ENCODE data around the gene S100A7A.

S100A7A gene

GRCh38 chr1:153415850-153416570 lies at the start of gene S100A7A:
Gene S100A7A, plus strand, starts transcription at chr1:153416520. Its CDS starts 1,563 bp downstream, at chr1:153418083.
- no peak for DNase-seq (ENCODE audit: low read depth)

DNA sequence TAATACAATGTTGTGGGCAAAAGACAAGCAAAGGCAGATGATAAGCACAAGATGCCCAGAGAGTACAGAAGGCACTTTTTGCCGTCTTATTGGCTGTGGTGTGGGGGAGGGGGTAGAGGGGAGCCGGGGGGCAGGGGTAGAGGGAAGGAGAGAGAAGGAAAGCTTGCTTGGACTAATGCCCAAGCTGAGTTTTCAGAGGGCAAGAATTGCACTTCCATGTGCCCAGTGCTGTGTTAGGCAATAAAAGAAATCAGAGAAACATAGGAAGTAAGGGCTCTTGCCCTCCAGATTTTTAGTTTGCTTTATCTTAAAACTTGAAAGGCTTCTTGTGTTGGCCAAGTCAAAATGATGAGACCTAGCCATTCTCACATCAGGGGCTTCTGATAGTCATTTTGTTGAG lies 49.2 kb upstream of the S100A7A start:
- no peak for DNase-seq (ENCODE audit: low read depth)

DNA sequence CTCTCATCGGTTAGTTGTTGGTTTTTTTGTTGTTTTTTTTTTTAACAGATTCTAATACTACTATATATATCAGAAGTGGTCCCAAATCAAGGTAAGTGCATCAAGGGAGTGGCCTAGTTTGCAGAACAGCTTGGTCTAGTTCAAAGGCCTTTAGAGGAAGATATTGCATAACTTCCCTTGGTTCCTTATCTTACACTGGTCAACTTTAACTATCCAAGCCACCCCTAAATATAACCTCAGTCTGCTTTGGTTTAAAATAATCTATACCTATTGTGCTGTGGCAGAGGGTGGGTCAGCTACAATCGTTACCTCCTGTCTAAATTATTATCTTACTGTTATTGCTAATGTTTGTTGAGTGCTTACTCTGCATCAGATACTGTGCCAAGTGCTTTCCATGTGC lies 47.8 kb upstream of the S100A7A start:
- no peak for DNase-seq (ENCODE audit: low read depth)

GRCh38 chr1:153370146-153370545 lies 46.2 kb upstream of the S100A7A start:
- no peak for DNase-seq (ENCODE audit: low read depth)

- DNase-seq (ENCODE audit: low read depth) = no peak
Measured at GRCh38 chr1:153371231-153371630, 45.1 kb upstream of the S100A7A start.

DNA sequence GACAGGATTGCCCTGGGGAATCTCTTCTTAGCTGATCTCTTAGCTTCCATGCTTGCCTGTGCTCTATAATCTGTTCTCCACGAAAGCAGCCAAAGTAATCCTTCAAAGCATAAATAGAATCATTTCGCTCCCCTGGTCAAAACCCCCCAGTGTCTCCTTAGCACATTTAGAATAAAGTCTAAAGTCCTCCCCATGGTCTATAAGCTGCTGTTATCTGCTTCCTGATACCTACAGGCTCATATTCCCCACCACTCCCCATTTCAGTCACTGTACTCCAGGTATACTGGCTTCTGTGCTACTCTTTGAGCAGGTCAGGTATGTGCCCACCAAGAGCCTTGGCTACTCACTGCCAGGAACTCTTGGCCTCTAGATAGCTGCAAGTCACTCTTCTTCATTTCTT lies 43.7 kb upstream of the S100A7A start:
- DNase-seq (ENCODE audit: low read depth) = no peak

DNA sequence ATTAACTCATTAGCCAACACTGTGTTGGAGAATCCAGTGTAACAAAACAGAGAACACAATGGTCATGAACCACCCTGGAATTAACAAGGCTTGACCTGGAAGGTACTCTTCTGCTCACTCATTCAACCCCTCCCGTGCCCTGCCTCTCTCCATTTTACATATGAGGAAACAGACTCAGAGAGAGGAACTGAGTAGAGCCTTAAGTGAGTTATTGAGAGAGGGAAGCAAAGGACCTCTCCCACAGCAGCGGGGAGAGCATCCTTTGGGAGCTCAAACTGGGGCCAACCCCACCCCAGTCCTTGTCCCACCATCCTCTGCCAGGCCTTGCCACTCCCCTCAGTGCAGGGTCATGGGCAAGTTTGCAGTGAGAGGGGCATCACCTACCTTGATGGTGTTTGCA lies 42.2 kb upstream of the S100A7A start:
- DNase-seq (ENCODE audit: low read depth) = no peak

DNA sequence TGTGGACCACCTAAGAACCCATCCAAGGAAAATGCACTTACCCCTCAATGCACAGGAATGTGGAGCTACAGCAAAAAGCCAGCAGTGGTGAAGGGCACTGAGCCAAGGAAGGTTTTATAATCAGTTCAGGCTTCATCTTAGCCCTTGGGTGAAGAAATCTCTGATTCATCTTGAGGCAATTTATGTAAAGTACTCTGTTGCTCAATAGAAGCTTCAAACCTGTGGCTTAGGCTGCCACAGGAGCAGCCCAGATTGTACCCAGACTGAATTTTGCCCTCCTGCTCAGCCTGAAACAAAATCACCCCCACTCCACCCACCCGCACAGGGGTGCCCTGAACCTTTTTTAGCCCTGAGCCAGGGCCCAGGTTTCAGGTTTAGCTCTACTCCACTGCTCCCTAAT lies 40.8 kb upstream of the S100A7A start, which contains the start of gene S100A12:
Gene S100A12, minus strand, starts transcription at position 111 of the 400 bp plus-strand sequence. CDS start 1,029 bp downstream, outside the sequence.
- peak; percentile 97 for DNase-seq (ENCODE audit: low read depth)

DNA sequence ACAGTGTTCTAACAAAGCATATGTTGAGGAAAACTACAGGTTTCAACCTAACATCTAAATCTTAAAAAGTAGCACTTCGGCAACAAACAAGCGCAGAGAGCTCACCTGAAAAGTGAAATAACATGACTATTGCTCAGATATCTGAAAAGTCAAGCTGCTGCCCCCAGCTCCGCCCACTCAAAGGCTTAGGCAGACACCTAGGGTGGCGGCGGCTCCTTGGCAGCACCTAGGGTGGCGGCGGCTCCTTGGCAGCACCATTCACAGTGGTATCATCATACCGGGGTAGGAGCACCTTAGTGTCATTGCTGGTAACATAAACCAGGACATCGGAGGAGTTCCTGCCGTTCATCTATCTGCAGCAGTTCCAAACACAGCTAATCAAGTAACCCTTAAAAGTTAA lies 36.7 kb upstream of the S100A7A start:
- DNase-seq (ENCODE audit: low read depth) = no peak

DNA sequence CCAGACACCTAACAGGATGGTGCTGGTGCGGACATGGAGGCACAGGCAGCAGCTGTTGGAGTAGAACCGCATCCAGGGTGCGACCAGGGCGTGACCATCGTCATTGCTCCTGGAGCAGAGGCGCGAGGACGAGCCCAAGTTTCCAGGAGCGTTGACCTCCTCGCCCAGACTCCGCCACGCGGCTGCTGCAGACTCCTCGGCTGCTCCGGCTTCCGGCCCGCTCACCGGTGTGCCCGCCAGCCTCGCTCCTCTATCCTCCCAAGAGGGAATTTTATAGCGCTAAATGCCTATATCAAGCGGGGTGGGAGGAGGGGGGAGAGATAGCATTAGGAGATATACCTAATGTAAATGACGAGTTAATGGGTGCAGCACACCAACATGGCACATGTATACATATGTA lies 35.6 kb upstream of the S100A7A start:
- no peak for DNase-seq (ENCODE audit: low read depth)

DNA sequence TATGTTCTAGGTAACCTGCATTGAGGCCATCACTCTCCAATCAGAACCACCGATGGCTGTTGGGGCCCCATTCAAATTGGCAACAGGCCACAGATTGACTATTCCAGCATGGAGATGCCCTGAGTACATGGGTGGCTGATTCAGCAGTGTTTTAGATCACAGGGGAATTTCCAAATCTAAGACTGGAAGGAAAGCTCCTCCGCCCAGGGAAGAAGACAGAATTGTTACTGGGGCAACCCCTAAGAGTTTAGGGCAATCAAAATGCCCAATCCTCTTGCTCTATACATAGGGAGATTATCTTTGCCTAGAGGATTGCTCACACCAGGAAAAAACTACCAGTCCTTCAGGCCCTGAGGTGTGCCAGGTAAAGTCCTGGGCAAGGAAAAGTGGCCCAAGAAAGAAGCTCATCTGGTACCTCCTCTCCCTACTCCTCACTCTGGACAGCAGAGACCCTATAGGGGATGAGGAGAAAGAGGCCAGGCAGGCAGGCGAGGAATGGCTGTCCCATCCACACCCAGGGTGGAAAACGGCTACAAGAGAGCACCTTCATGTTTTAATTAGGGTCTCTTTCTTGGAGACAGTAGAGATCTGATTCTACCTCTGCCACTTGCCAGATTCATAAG lies 31.3 kb upstream of the S100A7A start:
- no peak for DNase-seq (ENCODE audit: low read depth)

DNA sequence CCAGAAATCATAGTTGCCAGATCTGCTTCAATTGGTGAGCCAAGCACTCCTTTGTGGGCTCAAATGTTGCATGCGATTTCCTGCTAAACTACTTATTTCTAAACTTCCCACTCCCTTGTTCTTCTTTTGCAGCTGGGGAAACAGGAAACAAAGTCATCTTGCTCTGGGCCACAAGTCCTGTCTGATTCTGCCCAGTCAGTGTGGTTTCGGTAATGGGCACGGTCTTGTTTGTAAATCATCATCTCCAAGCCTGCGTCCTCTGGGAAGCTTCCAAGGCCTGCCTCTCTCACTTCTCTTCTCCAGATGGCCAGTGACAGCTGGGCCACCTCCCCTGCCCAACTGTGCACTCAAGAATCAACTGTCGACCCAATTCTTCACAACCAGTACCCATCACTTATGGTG lies 29.8 kb upstream of the S100A7A start:
- no peak for DNase-seq (ENCODE audit: low read depth)

DNA sequence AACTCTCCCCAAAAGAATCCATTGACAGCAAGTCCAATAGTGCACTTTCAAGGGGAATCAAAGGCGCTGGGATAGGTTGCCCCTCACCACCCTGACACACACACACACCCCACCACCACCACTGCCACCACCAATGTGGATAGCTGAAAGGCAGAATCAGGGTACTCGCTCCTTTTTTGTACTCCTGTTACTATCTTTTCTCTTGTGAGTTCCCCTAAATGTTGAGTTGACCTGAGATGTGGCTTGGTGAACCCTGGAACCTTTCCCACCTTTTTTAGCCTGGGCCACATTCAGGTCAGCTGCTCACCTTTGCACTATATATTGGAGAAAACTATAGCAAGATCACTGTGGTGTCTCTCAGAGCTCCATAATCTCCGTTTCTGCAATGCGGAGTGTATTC lies 29.3 kb upstream of the S100A7A start:
- DNase-seq (ENCODE audit: low read depth) = no peak

DNA sequence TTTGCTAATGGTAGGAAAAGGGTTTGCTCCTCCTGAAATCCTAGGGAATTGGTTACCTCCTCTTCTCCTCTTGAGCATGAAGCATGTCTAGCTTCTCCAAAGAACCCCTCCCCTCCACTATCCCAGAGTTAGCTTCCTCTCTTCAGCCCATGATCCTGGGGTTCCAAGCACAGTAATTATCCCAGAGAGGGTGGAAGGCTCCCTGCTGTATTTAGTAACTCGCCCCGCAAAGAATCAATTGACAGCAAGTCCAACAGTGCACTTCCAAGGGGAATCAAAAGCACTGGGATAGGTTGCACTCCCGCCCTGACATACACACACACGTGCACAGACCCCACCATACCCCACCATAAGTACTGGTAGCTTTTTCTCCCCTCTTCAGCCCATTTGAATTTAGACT lies 28.5 kb upstream of the S100A7A start:
- no peak for DNase-seq (ENCODE audit: low read depth)

- no peak for DNase-seq (ENCODE audit: low read depth)
Measured at GRCh38 chr1:153389401-153389800, 26.9 kb upstream of the S100A7A start.

DNA sequence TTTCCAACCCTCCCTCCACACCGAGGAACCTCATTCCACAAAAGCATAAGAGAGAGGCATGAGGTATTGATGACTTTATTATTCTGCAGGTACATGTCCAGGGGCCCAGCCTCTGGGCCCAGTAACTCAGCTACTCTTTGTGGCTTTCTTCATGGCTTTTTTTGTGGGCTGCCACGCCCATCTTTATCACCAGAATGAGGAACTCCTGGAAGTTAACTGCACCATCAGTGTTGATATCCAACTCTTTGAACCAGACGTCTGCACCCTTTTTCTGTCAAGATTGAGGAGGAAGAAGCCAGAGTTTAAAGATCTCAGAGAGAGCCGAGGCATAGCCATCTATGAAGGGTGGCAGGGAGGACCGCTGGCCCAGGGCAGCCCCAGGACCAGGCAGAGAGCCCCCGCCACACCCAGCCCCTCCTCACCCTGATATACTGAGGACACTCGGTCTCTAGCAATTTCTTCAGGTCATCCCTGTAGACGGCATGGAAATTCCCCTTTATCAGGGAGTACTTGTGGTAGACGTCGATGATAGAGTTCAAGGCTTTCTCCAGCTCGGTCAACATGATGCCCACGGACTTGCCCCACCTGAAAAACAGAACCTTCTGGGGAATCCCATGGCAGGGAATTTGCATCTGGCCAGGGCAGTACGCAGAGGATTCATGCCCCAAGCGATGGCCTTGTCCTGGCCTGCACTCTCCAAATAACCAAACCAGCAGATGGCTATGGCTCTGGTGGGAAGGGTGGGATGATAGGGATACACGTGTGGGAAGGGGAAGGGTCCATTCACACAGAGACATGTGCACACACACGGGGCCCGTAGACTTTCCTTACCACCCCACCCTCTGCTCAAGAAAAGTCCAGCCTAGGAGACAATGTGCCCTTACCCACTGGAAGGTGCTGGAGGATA lies 26.1 kb upstream of the S100A7A start:
- no peak for DNase-seq (ENCODE audit: low read depth)

DNA sequence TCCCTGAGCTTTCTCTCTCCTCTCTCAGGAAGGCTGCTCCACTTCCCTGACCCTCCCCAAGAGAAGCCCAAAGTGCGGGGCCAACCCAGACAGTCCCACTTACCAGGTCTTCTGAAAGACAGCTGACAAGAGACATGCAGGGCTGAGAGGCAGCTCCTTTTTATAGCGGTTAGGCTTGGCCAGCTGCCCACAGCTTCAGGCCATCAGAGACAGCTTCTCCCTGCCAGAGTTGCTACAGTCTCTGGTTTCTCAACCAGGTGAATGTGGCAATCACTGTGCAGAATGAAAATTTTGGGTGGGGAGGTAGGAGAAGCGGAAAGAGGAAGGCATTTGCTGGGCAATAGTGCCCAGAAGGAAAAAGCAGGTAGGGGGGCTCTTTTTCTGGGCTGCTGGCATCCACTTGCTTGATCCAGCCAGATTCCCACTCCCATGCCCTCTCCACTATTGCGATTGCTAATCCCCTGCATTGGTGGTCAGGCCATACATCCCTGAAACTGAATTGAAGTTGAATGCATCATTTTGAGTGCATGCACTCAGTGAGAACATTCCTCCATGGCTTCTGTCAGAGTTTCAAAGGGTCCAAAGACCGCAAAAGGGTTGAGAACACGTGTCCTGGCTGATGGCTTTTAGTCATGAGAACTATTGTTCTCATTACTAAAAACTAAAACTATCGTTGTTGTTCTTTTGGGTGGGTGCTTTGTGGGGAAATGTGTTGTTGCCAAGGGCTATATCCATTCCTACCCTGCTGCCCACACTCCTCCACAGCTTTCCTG lies 25.2 kb upstream of the S100A7A start, which contains the start of gene S100A8:
Gene S100A8, minus strand, starts transcription at position 136 of the 773 bp plus-strand sequence. CDS start 538 bp downstream, outside the sequence.
- DNase-seq (ENCODE audit: low read depth) = peak; percentile 26

DNA sequence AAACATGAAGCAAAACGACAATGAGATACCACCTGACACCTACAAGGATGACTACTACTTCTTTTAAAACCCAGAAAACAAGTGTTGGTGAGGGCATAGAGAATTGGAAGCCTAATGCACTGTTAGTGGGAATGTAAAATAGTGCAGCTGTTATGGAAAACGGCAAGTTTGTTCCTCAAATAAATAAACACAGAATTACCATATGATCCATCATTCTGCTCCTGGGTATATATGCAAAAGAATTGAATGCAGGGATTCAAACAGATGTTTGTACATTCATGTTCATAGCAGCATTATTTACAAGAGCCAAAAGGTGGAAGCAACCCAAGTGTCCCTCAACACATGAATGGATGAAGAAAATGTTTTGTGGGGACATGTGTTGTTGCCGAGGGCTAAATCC lies 24.1 kb upstream of the S100A7A start:
- DNase-seq (ENCODE audit: low read depth) = no peak

- DNase-seq (ENCODE audit: low read depth) = no peak
Measured at GRCh38 chr1:153392822-153393221, 23.5 kb upstream of the S100A7A start.

DNA sequence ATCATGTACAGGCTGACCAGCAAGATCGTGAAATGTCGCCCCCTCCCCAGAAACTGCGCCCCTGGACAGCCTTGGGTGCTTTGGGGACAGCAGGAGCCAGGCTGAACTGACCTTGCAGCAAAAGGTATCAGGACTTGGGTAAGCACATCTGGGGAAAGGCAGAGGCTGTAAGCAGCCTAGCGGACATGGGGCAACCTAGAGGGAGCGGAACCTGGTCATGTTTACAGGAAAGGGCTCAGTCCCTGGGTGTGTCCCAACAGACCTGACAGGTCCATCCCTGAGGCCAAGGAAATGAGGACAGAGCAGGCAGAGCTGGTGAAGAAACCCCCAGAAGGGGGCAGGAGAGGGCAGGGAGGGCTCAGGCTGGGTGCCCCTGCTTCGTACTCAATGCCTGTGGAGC lies 22.4 kb upstream of the S100A7A start:
- no peak for DNase-seq (ENCODE audit: low read depth)

DNA sequence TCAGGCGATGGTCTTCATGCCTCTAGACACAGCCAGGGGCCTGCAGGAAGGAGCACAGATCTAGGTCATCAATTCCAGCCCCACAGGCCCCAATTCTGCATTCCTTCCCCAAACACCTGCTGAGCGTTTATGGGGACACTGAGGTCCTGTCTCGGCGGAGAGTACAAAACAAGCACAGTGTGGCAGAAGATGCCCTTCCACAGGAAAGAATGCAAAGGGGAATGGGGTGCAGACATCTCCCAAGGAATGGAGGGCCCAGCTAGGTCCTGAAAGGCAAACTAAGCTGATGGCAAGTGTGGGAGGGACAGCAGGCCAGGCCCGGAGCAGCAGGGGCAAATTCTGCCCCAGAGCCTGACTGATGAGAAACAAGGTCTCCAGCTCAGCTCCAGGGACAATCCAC lies 21.9 kb upstream of the S100A7A start:
- no peak for DNase-seq (ENCODE audit: low read depth)
